HCT116 (cell line): ENCODE measurements around the gene NLN. TPM values are rescaled to one million over a fixed set of nuclear protein-coding genes. Genes with fewer than 3 reads are reported as not detected.

Source experiments
- ATAC-seq: fragments of 200-7000 bp; cut with Tn5 transposase; 2 replicates; pipeline ENCODE4 v1.9.1; 2020; ENCODE audit warnings: mild to moderate bottlenecking, moderate library complexity
- BruUV-seq: library from RNA; stranded (reverse); fragments of 400-500 nt; replicated peaks from 2 replicates; lab custom pipeline; 2021; lab: Mats Ljungman, UMichigan
- CTCF ChIA-PET: fragments of 300-600 bp; sonication (Branson Sonifier 250); formaldehyde crosslinking; loops from one replicate; lab custom pipeline; 2021; ENCODE audit warnings: antibody characterized with exemption; lab: Charles Lee
- POLR2A ChIA-PET: fragments of 300-600, 350-600 bp; sonication (Branson Sonifier 250); formaldehyde crosslinking; loops from one replicate; lab custom pipeline; 2021; ENCODE audit warnings: antibody characterized with exemption; lab: Charles Lee
- RAD21 ChIA-PET, 2 experiments: fragments of 300-600 bp; sonication (Branson Sonifier 250); formaldehyde crosslinking; loops; one replicate each; lab custom pipeline; 2023; ENCODE audit warnings: low total read pairs in 2 of 2; ENCODE audit not compliant: uncharacterized antibody in 2 of 2, unreplicated experiment in 2 of 2, low non-redundant PET in 1 of 2; lab: Charles Lee
- DNase-seq: peaks from one replicate; pipeline ENCODE4 v3.0.0-alpha.2; 2010; ENCODE audit warnings: low read depth, low spot score
- H2AFZ ChIP-seq: fragments of 200-600 bp; shearing (Covaris generic), sonication (generic); 2 replicates; pipeline ENCODE4 v1.6.1; 2017; ENCODE audit warnings: low read depth, mixed run types, mixed read lengths, antibody characterized with exemption, low read length; ENCODE audit not compliant: poor library complexity, severe bottlenecking
- H3K27ac ChIP-seq: 2 replicates; pipeline ENCODE4 v1.5.1; 2012; ENCODE audit warnings: low read depth, low read length
- H3K27me3 ChIP-seq: fragments of 200-600 bp; sonication (generic); 2 replicates; pipeline ENCODE4 v1.6.1; 2016; ENCODE audit warnings: mixed run types, low read length, mixed read lengths; ENCODE audit not compliant: insufficient read depth
- H3K36me3 ChIP-seq, 2 experiments: fragments of 200-500 bp in 1 of 2; fragments of 200-600 bp in 1 of 2; sonication (Bioruptor generic) in 1 of 2; sonication (generic) in 1 of 2; 2 replicates each; pipeline versions ENCODE4 v1.5.1 to v1.6.1; 2014 to 2016; ENCODE audit warnings: low read length in 2 of 2, inconsistent platforms in 1 of 2, mixed read lengths in 1 of 2, mixed run types in 1 of 2; ENCODE audit not compliant: insufficient read depth in 2 of 2, control insufficient read depth in 1 of 2
- H3K4me1 ChIP-seq, 2 experiments: fragments of 200-600 bp in 1 of 2; sonication (generic) in 1 of 2; 2 replicates each; pipeline versions ENCODE4 v1.5.1 to v1.6.1; 2012 to 2017; ENCODE audit warnings: low read length in 2 of 2, inconsistent platforms in 1 of 2, mild to moderate bottlenecking in 1 of 2, mixed read lengths in 1 of 2, mixed run types in 1 of 2, moderate library complexity in 1 of 2; ENCODE audit not compliant: insufficient read depth in 2 of 2, control insufficient read depth in 1 of 2
- H3K4me2 ChIP-seq: fragments of 200-600 bp; sonication (generic); 2 replicates; pipeline ENCODE4 v1.6.1; 2017; ENCODE audit warnings: mixed run types, low read length, mixed read lengths
- H3K4me3 ChIP-seq, 2 experiments: fragments of 200-600 bp in 1 of 2; sonication (generic) in 1 of 2; replicated peaks in 1 of 2; 2 replicates each; pipeline ENCODE4 v1.5.1; 2011 to 2016; ENCODE audit warnings: low read length in 2 of 2, control low read depth in 1 of 2, low read depth in 1 of 2, mild to moderate bottlenecking in 1 of 2, mixed read lengths in 1 of 2, mixed run types in 1 of 2
- H3K79me2 ChIP-seq: fragments of 200-600 bp; sonication (generic); 2 replicates; pipeline ENCODE4 v1.6.1; 2017; ENCODE audit warnings: mild to moderate bottlenecking, mixed run types, low read length, moderate library complexity, mixed read lengths; ENCODE audit not compliant: insufficient read depth
- H3K9ac ChIP-seq: fragments of 200-600 bp; sonication (generic); 2 replicates; pipeline ENCODE4 v1.6.1; 2016; ENCODE audit warnings: low read length, mixed read lengths
- H3K9me2 ChIP-seq: fragments of 200-600 bp; sonication (generic), shearing (Covaris generic); 2 replicates; pipeline ENCODE4 v1.6.1; 2017; ENCODE audit warnings: mixed run types, mild to moderate bottlenecking, moderate library complexity; ENCODE audit not compliant: insufficient read depth
- H3K9me3 ChIP-seq, 2 experiments: fragments of 200-500 bp in 1 of 2; fragments of 200-600 bp in 1 of 2; sonication (Bioruptor generic) in 1 of 2; sonication (generic) in 1 of 2; 2 replicates each; pipeline ENCODE4 v1.6.1; 2014 to 2017; ENCODE audit warnings: low read length in 2 of 2, mixed read lengths in 2 of 2, inconsistent platforms in 1 of 2, low read depth in 1 of 2, mild to moderate bottlenecking in 1 of 2, mixed run types in 1 of 2, moderate library complexity in 1 of 2; ENCODE audit not compliant: control insufficient read depth in 1 of 2, insufficient read depth in 1 of 2
- H4K20me1 ChIP-seq: fragments of 200-600 bp; sonication (generic), shearing (Covaris generic); 2 replicates; pipeline ENCODE4 v1.6.1; 2017; ENCODE audit warnings: mixed run types, mild to moderate bottlenecking, moderate library complexity; ENCODE audit not compliant: insufficient read depth
- CBX3 ChIP-seq: IDR thresholded peaks from 2 replicates; pipeline ENCODE4 v1.6.1; 2012; ENCODE audit warnings: low read depth
- CTCF ChIP-seq, 3 experiments: fragments of 200-600 bp in 1 of 3; sonication (generic) in 1 of 3; IDR thresholded peaks in 2 of 3; conservative IDR thresholded peaks in 1 of 3; 2 replicates each; pipeline ENCODE4 v1.5.1; 2012 to 2017; ENCODE audit warnings: low read depth in 2 of 3, low read length in 2 of 3, antibody characterized with exemption in 1 of 3, borderline replicate concordance in 1 of 3, control low read depth in 1 of 3, mild to moderate bottlenecking in 1 of 3, mixed read lengths in 1 of 3, mixed run types in 1 of 3, moderate library complexity in 1 of 3; ENCODE audit not compliant: insufficient read depth in 1 of 3
- EGR1 ChIP-seq: IDR thresholded peaks from 2 replicates; pipeline ENCODE4 v1.6.1; 2012; ENCODE audit warnings: low read depth
- ELF1 ChIP-seq: IDR thresholded peaks from 2 replicates; pipeline ENCODE4 v1.6.1; 2012; ENCODE audit warnings: low read depth, borderline replicate concordance
- EZH2 ChIP-seq: fragments of 200-600 bp; sonication (generic); IDR thresholded peaks from 2 replicates; pipeline ENCODE4 v1.6.1; 2017; ENCODE audit warnings: antibody characterized with exemption, mixed run types
- MAX ChIP-seq: IDR thresholded peaks from 2 replicates; pipeline ENCODE4 v1.6.1; 2012
- RAD21 ChIP-seq: IDR thresholded peaks from 2 replicates; pipeline ENCODE4 v1.6.1; 2012; ENCODE audit warnings: low read depth, mild to moderate bottlenecking
- SP1 ChIP-seq: IDR thresholded peaks from 2 replicates; pipeline ENCODE4 v1.6.1; 2012; ENCODE audit warnings: low read depth
- YY1 ChIP-seq: IDR thresholded peaks from 2 replicates; pipeline ENCODE4 v1.6.1; 2011; ENCODE audit warnings: low read length, low read depth, moderate library complexity, mild to moderate bottlenecking; ENCODE audit not compliant: insufficient replicate concordance; ENCODE audit errors: extremely low read depth
- ZBTB33 ChIP-seq: IDR thresholded peaks from 2 replicates; pipeline ENCODE4 v1.6.1; 2011; ENCODE audit warnings: mild to moderate bottlenecking, low read length, moderate library complexity; ENCODE audit not compliant: insufficient replicate concordance; ENCODE audit errors: extremely low read depth
- ZFX ChIP-seq: fragments of 450-650 bp; IDR thresholded peaks from 2 replicates; pipeline ENCODE4 v1.6.1; 2017
- ZNF274 ChIP-seq: fragments of 200-500 bp; sonication (Bioruptor generic); IDR thresholded peaks from 2 replicates; pipeline ENCODE4 v1.6.1; 2014; ENCODE audit warnings: mild to moderate bottlenecking, low read depth, low read length, inconsistent platforms
- intact Hi-C: fragments of 100-400 bp; cut with micrococcal nuclease; formaldehyde crosslinking; loops from 2 replicates; pipeline ENCODE4 v1.10.0; 2022
- total RNA-seq: library from RNA; stranded (reverse); gene quantifications from one replicate; pipeline ENCODE4 v1.2.1, GENCODE V29; 2021; ENCODE audit not compliant: unreplicated experiment

Gene NLN
- total RNA-seq, 1 experiment from 2014 or later, result 67.6 TPM

DNA sequence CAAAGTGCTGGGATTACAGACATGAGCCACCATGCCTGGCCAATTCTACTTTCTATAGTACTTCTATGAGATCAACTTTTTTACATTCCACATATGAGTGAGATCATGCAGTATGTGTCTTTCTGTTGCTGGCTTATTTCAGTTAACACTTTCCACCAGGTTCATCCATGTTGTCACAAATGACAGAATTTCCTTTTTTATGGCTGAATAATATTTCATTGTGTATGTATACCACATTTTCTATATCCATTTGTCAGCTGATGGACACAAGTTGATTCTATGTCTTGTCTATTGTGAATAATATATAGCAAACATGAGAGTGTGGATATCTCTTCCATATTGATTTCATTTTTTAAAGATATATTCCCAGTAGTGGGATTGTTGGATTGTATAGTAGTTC is 17.2 kb downstream of the NLN start:
- intact Hi-C loops, result no loop called here
- ChIA-PET CTCF (no interaction called here), POLR2A (no interaction called here)
- H3K9me2 ChIP-seq, result no peaks in the 10 kb centered on the region
- H3K27me3 ChIP-seq, result no peaks in the 10 kb centered on the region
- H2AFZ ChIP-seq, result no peak overlapping the region
- no peaks in the 10 kb centered on the region for H3K9me3 ChIP-seq
- DNase-seq, result no peak
- H3K4me1 ChIP-seq, result peaks cover 6 to 22% of the 10 kb centered on the region in 2 experiments
- BruUV-seq, result no TSS peak
- no peak overlapping the region for H3K27ac ChIP-seq
- no peaks in the 10 kb centered on the region for H4K20me1 ChIP-seq
- no peak overlapping the region for H3K9ac ChIP-seq
- no peak for TF ChIP-seq CBX3
- TF ChIP-seq MAX, result no peak
- TF ChIP-seq CTCF (IDR thresholded peaks at IDR 0.05 in 2 of 3, conservative IDR thresholded peaks at IDR 0.05 in 1 of 3; ENCODE audit: borderline replicate concordance in 1 of 3, insufficient read depth in 1 of 3, low read depth in 2 of 3, low read length in 2 of 3), result no peak
- no peak for TF ChIP-seq SP1
- no peak for TF ChIP-seq RAD21
- no peak for TF ChIP-seq ELF1
- no peak for TF ChIP-seq EGR1
- TF ChIP-seq EZH2, result no peak
- TF ChIP-seq ZFX, result no peak
- TF ChIP-seq YY1, result no peak
- TF ChIP-seq ZBTB33, result no peak
- TF ChIP-seq ZNF274, result no peak
- TF ChIP-seq, all 23 proteins: peak for 0
- RAD21 ChIA-PET, result no interaction called here
- Histone ChIP-seq H3K36me3 (no peaks in the 10 kb centered on the region), H3K4me2 (no peak overlapping the region), H3K79me2 (peaks cover 86% of the 10 kb centered on the region), H3K4me3 (no peak overlapping the region)
- ATAC-seq, result no peak
